Retinal pigment epithelial cell (primary cell): ENCODE data around the gene CCR9.

Experiments used
- DNase-seq: peaks from one replicate; pipeline ENCODE4 v3.0.0-alpha.2; 2010; ENCODE audit warnings: low read depth
- H3K4me3 ChIP-seq: 2 replicates; pipeline ENCODE4 v1.5.1; 2011; ENCODE audit warnings: mild to moderate bottlenecking, low read length, control low read depth, moderate library complexity
- CTCF ChIP-seq: conservative IDR thresholded peaks from 2 replicates; pipeline ENCODE4 v1.5.1; 2011; ENCODE audit warnings: low read depth, low read length, control low read depth, inconsistent platforms

Gene CCR9, protein sequence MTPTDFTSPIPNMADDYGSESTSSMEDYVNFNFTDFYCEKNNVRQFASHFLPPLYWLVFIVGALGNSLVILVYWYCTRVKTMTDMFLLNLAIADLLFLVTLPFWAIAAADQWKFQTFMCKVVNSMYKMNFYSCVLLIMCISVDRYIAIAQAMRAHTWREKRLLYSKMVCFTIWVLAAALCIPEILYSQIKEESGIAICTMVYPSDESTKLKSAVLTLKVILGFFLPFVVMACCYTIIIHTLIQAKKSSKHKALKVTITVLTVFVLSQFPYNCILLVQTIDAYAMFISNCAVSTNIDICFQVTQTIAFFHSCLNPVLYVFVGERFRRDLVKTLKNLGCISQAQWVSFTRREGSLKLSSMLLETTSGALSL

DNA sequence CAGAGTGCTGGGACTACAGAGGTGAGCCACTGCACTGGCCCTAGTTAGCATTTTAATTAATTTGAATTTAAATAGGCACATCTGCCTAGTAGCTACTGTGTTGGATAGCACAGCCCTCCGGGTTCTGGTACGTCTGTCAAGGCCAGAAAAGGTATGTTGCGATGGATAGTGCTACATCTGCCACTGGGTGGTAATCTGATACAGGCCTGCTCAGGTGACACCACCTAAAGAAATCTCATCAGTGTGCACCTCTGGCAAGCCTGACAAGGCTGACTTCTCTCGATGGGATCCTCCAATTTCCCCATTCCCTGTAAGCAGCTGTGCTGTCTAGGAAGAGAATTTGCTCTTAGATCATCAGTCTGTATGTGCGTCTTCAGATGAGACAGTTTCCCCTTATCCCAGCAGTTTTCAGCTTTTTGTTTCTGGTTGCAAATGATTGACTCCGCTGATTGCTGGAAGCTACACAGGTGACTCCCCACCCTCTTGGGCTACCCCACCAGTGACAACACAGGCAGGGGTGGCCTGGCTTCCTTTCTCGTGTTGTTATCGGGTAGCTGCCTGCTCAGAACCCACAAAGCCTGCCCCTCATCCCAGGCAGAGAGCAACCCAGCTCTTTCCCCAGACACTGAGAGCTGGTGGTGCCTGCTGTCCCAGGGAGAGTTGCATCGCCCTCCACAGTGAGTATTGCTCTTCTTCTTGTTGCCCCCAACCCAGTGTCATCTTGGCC is at the start of gene CCR9:
TSS of gene CCR9 (plus strand) at position 565 of the 727 bp plus-strand sequence. CDS start 8,391 bp downstream, outside the sequence.
- no peak for DNase-seq
- TF ChIP-seq CTCF: no peak
- no peak within 1 kb of the TSS for H3K4me3 ChIP-seq

- DNase-seq: no peak
- no peak for TF ChIP-seq CTCF
- H3K4me3 ChIP-seq: no peak overlapping the region
These were observed 47.9 kb upstream of the CCR9 start for GRCh38 chr3:45838466-45838865.

DNA sequence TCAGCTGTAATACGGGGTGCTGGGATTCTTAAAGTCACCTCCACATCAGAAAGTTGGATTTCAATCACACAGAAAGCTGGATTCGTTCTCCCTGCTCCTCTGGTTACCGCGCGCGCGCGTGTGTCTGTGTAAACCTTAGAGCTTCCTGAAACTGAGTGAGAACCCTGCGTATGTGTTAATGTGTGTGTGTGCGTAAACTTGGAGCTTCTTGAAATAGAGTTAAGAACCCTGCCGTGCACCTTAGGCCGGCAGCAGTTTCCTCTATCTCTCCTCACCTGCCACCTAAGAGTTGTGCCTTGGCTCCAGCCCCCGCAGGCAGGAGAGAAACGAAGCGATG is 45.0 kb upstream of the CCR9 start:
- H3K4me3 ChIP-seq: peak overlapping the region; percentile 89
- DNase-seq: no peak
- TF ChIP-seq CTCF: no peak

DNA sequence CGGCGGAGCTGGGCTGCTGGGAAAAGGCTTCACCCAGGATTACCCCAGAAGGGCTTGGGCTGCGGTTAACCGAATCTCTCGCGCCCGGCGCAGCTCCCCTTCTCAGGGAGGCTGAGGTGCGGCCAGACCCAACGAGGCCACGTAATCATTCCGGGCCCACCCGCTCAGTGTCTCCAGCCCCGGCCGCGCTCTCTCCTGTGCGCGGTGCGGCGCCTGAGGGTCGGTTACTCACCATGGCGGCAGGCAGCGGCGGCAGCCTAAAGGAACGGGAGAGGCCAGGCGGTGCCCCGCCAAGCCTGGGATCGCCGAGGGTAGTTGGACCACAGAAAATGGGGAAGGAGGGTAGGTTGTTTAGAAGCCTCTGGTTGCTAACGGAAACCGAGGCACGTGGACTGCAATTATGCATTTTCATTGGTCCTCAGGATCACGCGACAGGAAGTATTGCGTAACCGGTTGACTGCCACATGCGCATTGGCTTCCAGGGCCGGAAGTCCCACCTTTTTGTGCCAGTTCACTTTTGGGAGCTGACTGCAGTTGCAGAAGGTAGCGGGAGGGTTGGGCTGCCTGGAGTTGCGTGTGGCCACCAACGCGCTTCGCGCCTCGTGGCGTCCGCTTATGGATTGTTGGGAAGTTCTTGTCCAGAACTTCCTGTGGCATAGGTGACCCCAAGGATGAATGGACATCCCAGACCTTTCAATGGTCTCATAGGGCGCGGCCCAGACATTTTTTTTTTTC is 44.4 kb upstream of the CCR9 start, which contains the start of gene LZTFL1:
TSS of gene LZTFL1 (minus strand) at position 363 of the 735 bp plus-strand sequence. CDS start at position 235, 128 bp downstream.
- peak; percentile 90 for DNase-seq

DNA sequence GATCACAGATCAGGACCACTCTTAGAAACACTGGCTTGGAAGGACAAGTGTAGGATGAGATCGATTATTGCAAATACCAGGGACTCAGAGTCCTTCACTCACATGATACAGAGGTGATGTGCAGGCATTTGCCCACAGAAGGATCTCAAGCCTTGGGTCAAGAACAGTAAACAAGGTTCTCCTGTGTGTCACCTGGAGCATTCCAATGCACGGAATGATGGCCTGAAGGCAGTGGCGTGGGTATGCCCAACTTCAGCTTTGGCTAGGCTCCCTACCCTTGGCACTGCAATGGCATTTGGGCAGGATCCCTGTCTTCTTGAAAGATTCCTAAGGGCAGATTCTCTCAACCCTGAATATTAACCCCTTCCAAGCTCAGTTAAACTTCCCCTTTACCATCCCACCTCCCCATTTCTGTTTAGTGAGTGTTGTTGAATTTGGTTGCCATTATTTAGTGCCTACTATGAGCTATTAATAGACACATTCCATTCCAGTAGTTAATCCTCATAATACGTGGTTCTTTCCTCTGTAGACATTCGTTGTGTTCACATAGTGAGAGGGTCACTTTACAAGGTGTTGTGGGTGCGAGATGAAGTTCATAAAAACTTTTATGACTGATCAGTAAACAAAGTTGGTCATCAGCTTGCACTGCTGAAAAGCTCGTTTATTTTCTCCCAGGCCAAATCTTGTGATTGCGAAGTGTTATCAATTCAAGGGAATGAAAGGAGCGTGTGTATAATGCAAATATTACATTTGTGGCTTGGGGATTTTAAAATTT is 43.3 kb upstream of the CCR9 start:
- DNase-seq: no peak
- no peak overlapping the region for H3K4me3 ChIP-seq
- no peak for TF ChIP-seq CTCF

More for the DNA sequence above, 44.4 kb upstream of the CCR9 start, which contains the start of gene LZTFL1:
- H3K4me3 ChIP-seq: peak within 1 kb of the TSS; percentile 89
- TF ChIP-seq CTCF: no peak

- no peak overlapping the region for H3K4me3 ChIP-seq
- DNase-seq: peak; percentile 22
- no peak for TF ChIP-seq CTCF
These were observed 41.7 kb upstream of the CCR9 start for GRCh38 chr3:45844616-45845015.
